Keratinocyte (primary cell): ENCODE measurements around the gene KCNH1. TPM values are rescaled to one million over a fixed set of nuclear protein-coding genes. Genes with fewer than 3 reads are reported as not detected.

Experiments used
- DNase-seq: peaks from one replicate; pipeline ENCODE4 v3.0.0-alpha.2; 2011; ENCODE audit warnings: low read depth, missing footprints, low spot score
- FAIRE-seq: peaks from 2 replicates; lab custom pipeline; 2011; peaks lifted over from hg19 to GRCh38; lab: Jason Lieb, UNC
- H2AFZ ChIP-seq: 2 replicates; pipeline ENCODE4 v1.6.0; 2012; ENCODE audit warnings: low read length, control low read depth, inconsistent platforms; ENCODE audit not compliant: control insufficient read depth
- H3K27ac ChIP-seq: 2 replicates; pipeline ENCODE4 v1.5.1; 2011; ENCODE audit warnings: low read length; ENCODE audit not compliant: control insufficient read depth, insufficient read depth
- H3K27me3 ChIP-seq: 3 replicates; pipeline ENCODE4 v1.6.0; 2011; ENCODE audit warnings: low read length; ENCODE audit not compliant: control insufficient read depth, insufficient read depth; ENCODE audit errors: extremely low read depth
- H3K36me3 ChIP-seq, 2 experiments: 2 replicates in 1 of 2; 3 replicates in 1 of 2; pipeline ENCODE4 v1.5.1; 2011; ENCODE audit warnings: low read length in 2 of 2, mild to moderate bottlenecking in 1 of 2; ENCODE audit not compliant: control insufficient read depth in 2 of 2, insufficient read depth in 2 of 2; ENCODE audit errors: extremely low read depth in 1 of 2
- H3K4me1 ChIP-seq: 3 replicates; pipeline ENCODE4 v1.5.1; 2011; ENCODE audit warnings: low read length; ENCODE audit not compliant: control insufficient read depth, insufficient read depth; ENCODE audit errors: extremely low read depth
- H3K4me2 ChIP-seq: 3 replicates; pipeline ENCODE4 v1.6.0; 2011; ENCODE audit warnings: low read depth, low read length; ENCODE audit not compliant: control insufficient read depth, insufficient read depth; ENCODE audit errors: extremely low read depth
- H3K4me3 ChIP-seq, 3 experiments: fragments of 200-600 bp in 1 of 3; sonication (generic) in 1 of 3; 2 replicates in 2 of 3; 3 replicates in 1 of 3; pipeline ENCODE4 v1.5.1; 2011 to 2016; ENCODE audit warnings: low read length in 3 of 3, mild to moderate bottlenecking in 3 of 3, control low read depth in 2 of 3, inconsistent platforms in 1 of 3, low read depth in 1 of 3, mixed read lengths in 1 of 3, mixed run types in 1 of 3, moderate library complexity in 1 of 3; ENCODE audit not compliant: control insufficient read depth in 2 of 3, insufficient read depth in 2 of 3; ENCODE audit errors: extremely low read depth in 1 of 3
- H3K79me2 ChIP-seq: 2 replicates; pipeline ENCODE4 v1.6.0; 2012; ENCODE audit warnings: low read length; ENCODE audit not compliant: control insufficient read depth, insufficient read depth
- H3K9ac ChIP-seq: 3 replicates; pipeline ENCODE4 v1.6.0; 2011; ENCODE audit warnings: low read length; ENCODE audit not compliant: control insufficient read depth, insufficient read depth; ENCODE audit errors: extremely low read depth
- H3K9me1 ChIP-seq: 3 replicates; pipeline ENCODE4 v1.6.0; 2011; ENCODE audit warnings: low read length; ENCODE audit not compliant: control insufficient read depth, insufficient read depth; ENCODE audit errors: extremely low read depth
- H3K9me3 ChIP-seq: 2 replicates; pipeline ENCODE4 v1.5.1; 2012; ENCODE audit warnings: low read depth, low read length; ENCODE audit not compliant: control insufficient read depth
- H4K20me1 ChIP-seq: 3 replicates; pipeline ENCODE4 v1.6.0; 2011; ENCODE audit warnings: low read length; ENCODE audit not compliant: control insufficient read depth, insufficient read depth; ENCODE audit errors: extremely low read depth
- EZH2 ChIP-seq: IDR thresholded peaks from one replicate; pipeline ENCODE4 v1.6.1; 2012; ENCODE audit warnings: inconsistent platforms, mild to moderate bottlenecking, low read length, moderate library complexity
- dilution Hi-C: fragments of 300-500 bp; cut with MboI; formaldehyde crosslinking; loops from one replicate; pipeline ENCODE4 v1.7.0; 2020; ENCODE audit warnings: low sequenced_read_pairs; ENCODE audit not compliant: extremely low pct_ligation_motif_present
- polyA plus RNA-seq, 5 experiments: library from polyadenylated mRNA; depleted of rRNA in 3 of 5; stranded (reverse) in 3 of 5; stranded (forward) in 1 of 5; unstranded in 1 of 5; fragments of >200 nt; gene quantifications; 1 replicate in 1 of 5; 2 replicates in 3 of 5; 3 replicates in 1 of 5; pipeline versions ENCODE4 v1.2.1 to v1.2.3, GENCODE V29; 2011 to 2012; ENCODE audit warnings: missing spikeins in 2 of 5, low read depth in 1 of 5, low replicate concordance in 1 of 5
- TF ChIP-seq, protein P1 (sequence below), 3 experiments: IDR thresholded peaks in 1 of 3; conservative IDR thresholded peaks in 1 of 3; optimal IDR thresholded peaks in 1 of 3; 2 replicates in 2 of 3; 3 replicates in 1 of 3; pipeline versions ENCODE3 to v1.5.1; 2011; ENCODE audit warnings: low read length in 3 of 3, mild to moderate bottlenecking in 3 of 3, moderate library complexity in 2 of 3, control low read depth in 1 of 3, inconsistent platforms in 1 of 3; ENCODE audit not compliant: insufficient read depth in 2 of 3; ENCODE audit errors: extremely low read depth in 1 of 3

The KCNH1 gene
- polyA plus RNA-seq, 1 donor (not counting 4 experiments of a cell fraction or from before 2014, with no cell fraction given): not detected

DNA sequence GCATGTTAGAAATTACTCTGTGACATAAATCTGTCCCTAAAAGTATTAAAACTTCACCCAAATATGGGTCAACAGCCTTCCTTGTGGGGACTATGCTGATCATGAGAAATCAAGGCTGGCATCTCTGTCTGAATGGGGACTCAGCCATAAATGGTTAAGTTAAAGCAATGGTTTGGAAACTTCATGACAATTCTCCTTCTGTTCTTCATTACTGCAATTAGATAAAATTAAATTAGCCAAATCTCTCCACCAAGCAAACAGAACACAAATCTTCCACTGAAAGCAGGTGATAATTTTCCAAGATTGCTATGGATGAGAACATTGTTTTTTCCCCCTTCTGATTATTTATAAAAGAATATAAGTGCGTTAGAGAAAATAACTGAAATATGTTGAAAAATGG is 346.1 kb downstream of the KCNH1 start:
- Histone ChIP-seq H2AFZ (no peak overlapping the region), H3K4me1 (no peaks in the 10 kb centered on the region), H3K4me2 (no peak overlapping the region), H3K4me3 (no peak overlapping the region), H3K27ac (no peak overlapping the region), H3K9me1 (no peaks in the 10 kb centered on the region), H4K20me1 (no peaks in the 10 kb centered on the region), H3K9ac (no peak overlapping the region), H3K9me3 (no peaks in the 10 kb centered on the region), H3K27me3 (no peaks in the 10 kb centered on the region), H3K79me2 (no peaks in the 10 kb centered on the region), H3K36me3 (no peaks in the 10 kb centered on the region)
- DNase-seq (no peak), FAIRE-seq (no peak)
- dilution Hi-C loops: no loop called here
- TF ChIP-seq EZH2: no peak
- TF ChIP-seq, protein P1, sequence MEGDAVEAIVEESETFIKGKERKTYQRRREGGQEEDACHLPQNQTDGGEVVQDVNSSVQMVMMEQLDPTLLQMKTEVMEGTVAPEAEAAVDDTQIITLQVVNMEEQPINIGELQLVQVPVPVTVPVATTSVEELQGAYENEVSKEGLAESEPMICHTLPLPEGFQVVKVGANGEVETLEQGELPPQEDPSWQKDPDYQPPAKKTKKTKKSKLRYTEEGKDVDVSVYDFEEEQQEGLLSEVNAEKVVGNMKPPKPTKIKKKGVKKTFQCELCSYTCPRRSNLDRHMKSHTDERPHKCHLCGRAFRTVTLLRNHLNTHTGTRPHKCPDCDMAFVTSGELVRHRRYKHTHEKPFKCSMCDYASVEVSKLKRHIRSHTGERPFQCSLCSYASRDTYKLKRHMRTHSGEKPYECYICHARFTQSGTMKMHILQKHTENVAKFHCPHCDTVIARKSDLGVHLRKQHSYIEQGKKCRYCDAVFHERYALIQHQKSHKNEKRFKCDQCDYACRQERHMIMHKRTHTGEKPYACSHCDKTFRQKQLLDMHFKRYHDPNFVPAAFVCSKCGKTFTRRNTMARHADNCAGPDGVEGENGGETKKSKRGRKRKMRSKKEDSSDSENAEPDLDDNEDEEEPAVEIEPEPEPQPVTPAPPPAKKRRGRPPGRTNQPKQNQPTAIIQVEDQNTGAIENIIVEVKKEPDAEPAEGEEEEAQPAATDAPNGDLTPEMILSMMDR (optimal IDR thresholded peaks at IDR 0.05 in 1 of 3, IDR thresholded peaks at IDR 0.05 in 1 of 3, conservative IDR thresholded peaks at IDR 0.05 in 1 of 3; ENCODE audit: extremely low read depth in 1 of 3, insufficient read depth in 2 of 3, low read length in 3 of 3): no peak

DNA sequence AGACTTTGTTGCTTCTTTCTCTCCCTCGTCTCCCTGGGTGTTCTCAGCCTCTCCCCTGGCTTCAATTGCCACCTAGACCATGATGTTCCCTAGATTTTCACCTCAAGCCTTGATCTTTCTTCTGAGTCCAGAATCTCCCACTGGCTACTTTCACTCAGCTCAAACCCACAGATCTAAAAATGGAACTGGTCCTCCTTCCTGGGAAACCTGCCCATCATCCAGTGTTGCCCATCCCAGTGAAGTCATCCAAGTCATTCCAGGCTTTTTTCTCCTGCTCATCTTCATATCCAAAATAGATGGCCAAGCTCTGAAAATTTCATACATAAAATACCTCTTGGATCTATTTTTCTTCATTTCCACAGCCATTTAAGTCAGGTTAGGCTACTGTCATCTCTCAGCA is 347.4 kb downstream of the KCNH1 start:
- no peaks in the 10 kb centered on the region for H4K20me1 ChIP-seq
- no peaks in the 10 kb centered on the region for H3K9me1 ChIP-seq
- H3K4me3 ChIP-seq: no peak overlapping the region
- no peaks in the 10 kb centered on the region for H3K27me3 ChIP-seq
- no peak for TF ChIP-seq EZH2
- TF ChIP-seq, protein P1 (optimal IDR thresholded peaks at IDR 0.05 in 1 of 3, IDR thresholded peaks at IDR 0.05 in 1 of 3, conservative IDR thresholded peaks at IDR 0.05 in 1 of 3; ENCODE audit: extremely low read depth in 1 of 3, insufficient read depth in 2 of 3, low read length in 3 of 3): no peak
- H3K27ac ChIP-seq: no peak overlapping the region
- FAIRE-seq (no peak), DNase-seq (no peak)
- dilution Hi-C loops: no loop called here
- no peak overlapping the region for H3K4me2 ChIP-seq
- H3K79me2 ChIP-seq: no peaks in the 10 kb centered on the region
- H3K9ac ChIP-seq: no peak overlapping the region
- H3K4me1 ChIP-seq: no peaks in the 10 kb centered on the region
- H2AFZ ChIP-seq: no peak overlapping the region
- H3K9me3 ChIP-seq: no peaks in the 10 kb centered on the region
- no peaks in the 10 kb centered on the region for H3K36me3 ChIP-seq
